ENCODE data around the gene GTF2H4. TPM values are rescaled to one million over a fixed set of nuclear protein-coding genes. Genes with fewer than 3 reads are reported as not detected.

The GTF2H4 gene
- total and polyA plus RNA-seq, 10 of the 15 experiments (the other 5 are each of a cell fraction or from before 2014, with no cell fraction given), result 1.1 to 43.8 (median 18.9) TPM

DNA sequence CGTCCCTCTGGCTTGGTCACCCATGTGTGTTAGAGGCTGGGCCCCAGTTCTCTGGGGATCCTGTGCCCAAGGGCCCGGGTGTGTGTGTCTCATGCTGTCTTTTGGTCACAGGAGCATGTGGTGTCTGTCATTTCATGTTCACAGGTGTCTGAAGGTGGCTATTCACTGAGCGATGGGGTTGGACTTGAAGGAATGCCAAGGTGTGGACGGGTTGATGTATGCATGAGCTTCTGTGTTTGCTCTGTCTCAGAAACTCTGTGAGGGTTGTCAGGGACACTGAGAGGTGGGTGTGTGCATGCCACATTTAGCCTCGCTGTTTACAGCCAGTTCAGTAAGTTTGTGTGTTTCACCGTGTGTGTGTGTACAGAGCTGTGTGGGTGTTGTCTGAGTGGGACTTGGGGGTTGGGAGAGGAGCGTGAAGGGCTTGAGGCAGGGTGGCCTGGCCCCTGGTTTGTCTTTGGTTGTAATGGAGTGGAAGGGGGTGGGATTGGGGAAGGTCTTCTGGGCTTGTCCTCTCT is 22.5 kb upstream of the GTF2H4 start:
- ChIA-PET SMC1A (ENCODE audit: uncharacterized antibody, unreplicated experiment) (interaction anchor here (0.9 to 4.9 kb wide), 7 partner anchors 15 to 63 kb away, joined by 3 to 40 read pairs (median 7); partner anchors contain the start of genes GTF2H4 and VARS2), RAD21 (ENCODE audit: unreplicated experiment) (interaction anchor here (1.3 to 10.7 kb wide), 7 partner anchors 15 to 57 kb away, joined by 3 to 144 read pairs (median 6); partner anchors contain the start of genes GTF2H4 and VARS2), CTCF (interaction anchor here (0.8 to 6.7 kb wide), 8 partner anchors 10 to 202 kb away, joined by 3 to 71 read pairs (median 6); partner anchors contain the start of genes GTF2H4 and VARS2), POLR2A (interaction anchor here (1.2 to 5.8 kb wide), 5 partner anchors 10 to 207 kb away, joined by 3 to 50 read pairs (median 4); partner anchors contain the start of genes GTF2H4 and VARS2)
- Histone ChIP-seq H3K4me3 (peak overlapping the region; percentile 75), H4K20me1 (ENCODE audit: control insufficient read depth, insufficient read depth) (no peaks in the 10 kb centered on the region), H3K9me3 (replicated peaks; ENCODE audit: control insufficient read depth, insufficient read depth, low read length) (no peaks in the 10 kb centered on the region), H3K4me2 (ENCODE audit: control insufficient read depth, insufficient read depth) (peak overlapping the region; percentile 99), H3K27me3 (replicated peaks in 1 of 2; ENCODE audit: control insufficient read depth in 2 of 2, insufficient read depth in 2 of 2, low read length in 1 of 2) (no peaks in the 10 kb centered on the region), H3K27ac (ENCODE audit: control insufficient read depth, insufficient read depth) (no peak overlapping the region), H3K9ac (ENCODE audit: control insufficient read depth, insufficient read depth, low read length) (peak overlapping the region; percentile 64), H3K79me2 (ENCODE audit: control insufficient read depth, insufficient read depth, low read length) (peaks cover 10% of the 10 kb centered on the region), H2AFZ (ENCODE audit: control insufficient read depth, low read depth, low read length) (no peak overlapping the region), H3K36me3 (ENCODE audit: control insufficient read depth in 2 of 2, insufficient read depth in 2 of 2, low read length in 1 of 2) (peaks cover 0 to 3% of the 10 kb centered on the region in 2 experiments; a peak in 2 of 4 replicates), H3K4me1 (ENCODE audit: control insufficient read depth, insufficient read depth, low read length) (peaks cover 34% of the 10 kb centered on the region)
- in situ Hi-C loops (cut with MboI), result no loop called here
- DNase-seq (ENCODE audit: low read depth, low spot score), result no peak
- BruUV-seq (replicated peaks), result no TSS peak
- WGBS (ENCODE audit: insufficient coverage, insufficient replicate concordance, low lambda C conversion rate, missing lambda C conversion rate), result 10% methylated on average over 7 of the region's 7 CpGs
- no peak for FAIRE-seq
- intact Hi-C loops (cut with micrococcal nuclease; ENCODE audit: unreplicated experiment), result no loop called here
- peak; percentile 3; the same call in 2 of the 3 replicates for ATAC-seq
- TF ChIP-seq NR2C2 (IDR thresholded peaks at IDR 0.05; ENCODE audit: borderline replicate concordance, control insufficient read depth, insufficient read length, low read depth), result no peak
- no peak for TF ChIP-seq CBFB (IDR thresholded peaks at IDR 0.05; ENCODE audit: low read depth)
- TF ChIP-seq, protein P1, sequence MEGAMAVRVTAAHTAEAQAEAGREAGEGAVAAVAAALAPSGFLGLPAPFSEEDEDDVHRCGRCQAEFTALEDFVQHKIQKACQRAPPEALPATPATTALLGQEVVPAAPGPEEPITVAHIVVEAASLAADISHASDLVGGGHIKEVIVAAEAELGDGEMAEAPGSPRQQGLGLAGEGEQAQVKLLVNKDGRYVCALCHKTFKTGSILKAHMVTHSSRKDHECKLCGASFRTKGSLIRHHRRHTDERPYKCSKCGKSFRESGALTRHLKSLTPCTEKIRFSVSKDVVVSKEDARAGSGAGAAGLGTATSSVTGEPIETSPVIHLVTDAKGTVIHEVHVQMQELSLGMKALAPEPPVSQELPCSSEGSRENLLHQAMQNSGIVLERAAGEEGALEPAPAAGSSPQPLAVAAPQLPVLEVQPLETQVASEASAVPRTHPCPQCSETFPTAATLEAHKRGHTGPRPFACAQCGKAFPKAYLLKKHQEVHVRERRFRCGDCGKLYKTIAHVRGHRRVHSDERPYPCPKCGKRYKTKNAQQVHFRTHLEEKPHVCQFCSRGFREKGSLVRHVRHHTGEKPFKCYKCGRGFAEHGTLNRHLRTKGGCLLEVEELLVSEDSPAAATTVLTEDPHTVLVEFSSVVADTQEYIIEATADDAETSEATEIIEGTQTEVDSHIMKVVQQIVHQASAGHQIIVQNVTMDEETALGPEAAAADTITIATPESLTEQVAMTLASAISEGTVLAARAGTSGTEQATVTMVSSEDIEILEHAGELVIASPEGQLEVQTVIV (IDR thresholded peaks at IDR 0.05; ENCODE audit: borderline replicate concordance, partially characterized antibody), result no peak
- peak; percentile 89; the same call in 1 of the 2 replicates for TF ChIP-seq HDGF (IDR thresholded peaks at IDR 0.05)
- peak; percentile 57; the same call in 1 of the 2 replicates for TF ChIP-seq SIN3A (IDR thresholded peaks at IDR 0.05; ENCODE audit: low read depth, low read length)
- no peak for TF ChIP-seq RELA (IDR thresholded peaks at IDR 0.05; ENCODE audit: borderline replicate concordance, partially characterized antibody)
- no peak for TF ChIP-seq RB1 (IDR thresholded peaks at IDR 0.05; ENCODE audit: borderline replicate concordance)
- TF ChIP-seq, protein P2, sequence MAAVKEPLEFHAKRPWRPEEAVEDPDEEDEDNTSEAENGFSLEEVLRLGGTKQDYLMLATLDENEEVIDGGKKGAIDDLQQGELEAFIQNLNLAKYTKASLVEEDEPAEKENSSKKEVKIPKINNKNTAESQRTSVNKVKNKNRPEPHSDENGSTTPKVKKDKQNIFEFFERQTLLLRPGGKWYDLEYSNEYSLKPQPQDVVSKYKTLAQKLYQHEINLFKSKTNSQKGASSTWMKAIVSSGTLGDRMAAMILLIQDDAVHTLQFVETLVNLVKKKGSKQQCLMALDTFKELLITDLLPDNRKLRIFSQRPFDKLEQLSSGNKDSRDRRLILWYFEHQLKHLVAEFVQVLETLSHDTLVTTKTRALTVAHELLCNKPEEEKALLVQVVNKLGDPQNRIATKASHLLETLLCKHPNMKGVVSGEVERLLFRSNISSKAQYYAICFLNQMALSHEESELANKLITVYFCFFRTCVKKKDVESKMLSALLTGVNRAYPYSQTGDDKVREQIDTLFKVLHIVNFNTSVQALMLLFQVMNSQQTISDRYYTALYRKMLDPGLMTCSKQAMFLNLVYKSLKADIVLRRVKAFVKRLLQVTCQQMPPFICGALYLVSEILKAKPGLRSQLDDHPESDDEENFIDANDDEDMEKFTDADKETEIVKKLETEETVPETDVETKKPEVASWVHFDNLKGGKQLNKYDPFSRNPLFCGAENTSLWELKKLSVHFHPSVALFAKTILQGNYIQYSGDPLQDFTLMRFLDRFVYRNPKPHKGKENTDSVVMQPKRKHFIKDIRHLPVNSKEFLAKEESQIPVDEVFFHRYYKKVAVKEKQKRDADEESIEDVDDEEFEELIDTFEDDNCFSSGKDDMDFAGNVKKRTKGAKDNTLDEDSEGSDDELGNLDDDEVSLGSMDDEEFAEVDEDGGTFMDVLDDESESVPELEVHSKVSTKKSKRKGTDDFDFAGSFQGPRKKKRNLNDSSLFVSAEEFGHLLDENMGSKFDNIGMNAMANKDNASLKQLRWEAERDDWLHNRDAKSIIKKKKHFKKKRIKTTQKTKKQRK (IDR thresholded peaks at IDR 0.05; ENCODE audit: low read depth, low read length), result no peak
- no peak for TF ChIP-seq SMC3 (IDR thresholded peaks at IDR 0.05; ENCODE audit: borderline replicate concordance, low read length)
- TF ChIP-seq LARP7 (IDR thresholded peaks at IDR 0.05), result no peak
- no peak for TF ChIP-seq FOS (IDR thresholded peaks at IDR 0.05; ENCODE audit: borderline replicate concordance, extremely low read depth, insufficient read length)
- no peak for TF ChIP-seq RAD21 (IDR thresholded peaks at IDR 0.05; ENCODE audit: insufficient read depth, low read depth, low read length)
- TF ChIP-seq RUNX3 (IDR thresholded peaks at IDR 0.05; ENCODE audit: low read length), result no peak
- no peak for TF ChIP-seq RBBP5 (conservative IDR thresholded peaks at IDR 0.05)
- 0 out of 2 replicates have a peak, but pooled peaks have one; percentile 10 for TF ChIP-seq FOXK2 (IDR thresholded peaks at IDR 0.05)
- TF ChIP-seq ZSCAN29 (IDR thresholded peaks at IDR 0.05), result no peak
- TF ChIP-seq, protein P3, sequence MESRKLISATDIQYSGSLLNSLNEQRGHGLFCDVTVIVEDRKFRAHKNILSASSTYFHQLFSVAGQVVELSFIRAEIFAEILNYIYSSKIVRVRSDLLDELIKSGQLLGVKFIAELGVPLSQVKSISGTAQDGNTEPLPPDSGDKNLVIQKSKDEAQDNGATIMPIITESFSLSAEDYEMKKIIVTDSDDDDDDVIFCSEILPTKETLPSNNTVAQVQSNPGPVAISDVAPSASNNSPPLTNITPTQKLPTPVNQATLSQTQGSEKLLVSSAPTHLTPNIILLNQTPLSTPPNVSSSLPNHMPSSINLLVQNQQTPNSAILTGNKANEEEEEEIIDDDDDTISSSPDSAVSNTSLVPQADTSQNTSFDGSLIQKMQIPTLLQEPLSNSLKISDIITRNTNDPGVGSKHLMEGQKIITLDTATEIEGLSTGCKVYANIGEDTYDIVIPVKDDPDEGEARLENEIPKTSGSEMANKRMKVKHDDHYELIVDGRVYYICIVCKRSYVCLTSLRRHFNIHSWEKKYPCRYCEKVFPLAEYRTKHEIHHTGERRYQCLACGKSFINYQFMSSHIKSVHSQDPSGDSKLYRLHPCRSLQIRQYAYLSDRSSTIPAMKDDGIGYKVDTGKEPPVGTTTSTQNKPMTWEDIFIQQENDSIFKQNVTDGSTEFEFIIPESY (IDR thresholded peaks at IDR 0.05), result no peak
- TF ChIP-seq RCOR1 (conservative IDR thresholded peaks at IDR 0.05; ENCODE audit: low read depth, low read length), result no peak
